ENCODE measurements around the gene CFAP46. TPM values are rescaled to one million over a fixed set of nuclear protein-coding genes. Genes with fewer than 3 reads are reported as not detected.
"Not testable (repeated sequence)": the region's sequence is repeated elsewhere in the genome, so short reads cannot be mapped to it uniquely, and the experiment has no call there.

The CFAP46 gene
- total RNA-seq, 1 donor from 2014 or later: 0.85 TPM

GRCh38 chr10:132840698-132841614, 101.4 kb downstream of the CFAP46 start:
- DNase-seq: no peak

GRCh38 chr10:132839061-132839460, 103.3 kb downstream of the CFAP46 start:
- no peak for DNase-seq

- no peak for DNase-seq
Observed at GRCh38 chr10:132838346-132838970, 103.9 kb downstream of the CFAP46 start.

GRCh38 chr10:132837905-132838304, 104.5 kb downstream of the CFAP46 start:
- no peak for DNase-seq

GRCh38 chr10:132836832-132837540, 105.4 kb downstream of the CFAP46 start:
- peak; percentile 63 for DNase-seq

GRCh38 chr10:132836248-132836831, 106.0 kb downstream of the CFAP46 start:
- DNase-seq: no peak

GRCh38 chr10:132835848-132836233, 106.5 kb downstream of the CFAP46 start:
- DNase-seq: no peak

GRCh38 chr10:132834891-132835847, 107.2 kb downstream of the CFAP46 start:
- no peak for DNase-seq

GRCh38 chr10:132834311-132834761, 108.0 kb downstream of the CFAP46 start:
- no peak for DNase-seq

GRCh38 chr10:132833421-132834111, 108.8 kb downstream of the CFAP46 start:
- no peak for DNase-seq

- no peak for DNase-seq
Observed at GRCh38 chr10:132832186-132832969, 110.0 kb downstream of the CFAP46 start.

GRCh38 chr10:132829403-132829802, 113.0 kb downstream of the CFAP46 start:
- DNase-seq: no peak

- no peak for DNase-seq
Observed at GRCh38 chr10:132828681-132829080, 113.7 kb downstream of the CFAP46 start.

GRCh38 chr10:132827861-132828539, 114.4 kb downstream of the CFAP46 start:
- DNase-seq: no peak

GRCh38 chr10:132827423-132827789, 115.0 kb downstream of the CFAP46 start:
- no peak for DNase-seq

GRCh38 chr10:132826524-132827422, 115.6 kb downstream of the CFAP46 start:
- DNase-seq: no peak

GRCh38 chr10:132825783-132826523, 116.4 kb downstream of the CFAP46 start:
- DNase-seq: not testable (repeated sequence)

- no peak for DNase-seq
Observed at GRCh38 chr10:132820056-132820455, 122.3 kb downstream of the CFAP46 start.
